ENCODE results near the gene ACOXL. TPM values are rescaled to one million over a fixed set of nuclear protein-coding genes. Genes with fewer than 3 reads are reported as not detected.
A peak's percentile ranks its signal among the peaks of the same experiment; 100 is the strongest.

Gene ACOXL
- total and polyA plus RNA-seq, 2 experiments from 2014 or later, result not detected

GRCh38 chr2:110848519-110849030, 116.2 kb downstream of the ACOXL start:
- no peaks in the 10 kb centered on the region for H3F3A ChIP-seq (ENCODE audit: insufficient read depth)
- TF ChIP-seq EZH2phosphoT487 (IDR thresholded peaks at IDR 0.05; ENCODE audit: insufficient read depth, low read depth) (no peak), EZH2 (IDR thresholded peaks at IDR 0.05; ENCODE audit: insufficient read depth, poor library complexity, severe bottlenecking) (no peak)
- no peak overlapping the region for H3K4me2 ChIP-seq (ENCODE audit: unreplicated experiment)
- no peak overlapping the region for H3K9ac ChIP-seq
- peaks cover 30% of the 10 kb centered on the region for H3K27me3 ChIP-seq (replicated peaks; ENCODE audit: insufficient read depth)
- no peak overlapping the region for H2AFZ ChIP-seq
- in situ Hi-C loops (cut with MboI), result no loop called here
- DNase-seq, result no peak
- H3K36me3 ChIP-seq (ENCODE audit: low read depth), result no peaks in the 10 kb centered on the region
- no peak overlapping the region for H3K4me3 ChIP-seq
- H4K20me1 ChIP-seq (ENCODE audit: insufficient read depth), result no peaks in the 10 kb centered on the region
- WGBS, 2 experiments (ENCODE audit: low coverage in 1 of 2, low lambda C conversion rate in 2 of 2, missing lambda C conversion rate in 2 of 2), result 69 to 70% methylated on average over 13 of the region's 13 CpGs
- no peaks in the 10 kb centered on the region for H3K9me2 ChIP-seq (ENCODE audit: insufficient read depth)
- no peaks in the 10 kb centered on the region for H3K79me2 ChIP-seq (ENCODE audit: insufficient read depth)
- no peak overlapping the region for H3K27ac ChIP-seq
- H3K4me1 ChIP-seq (ENCODE audit: insufficient read depth), result no peaks in the 10 kb centered on the region
- no peaks in the 10 kb centered on the region for H3K9me3 ChIP-seq (ENCODE audit: low read depth)

GRCh38 chr2:110851531-110851930, 119.2 kb downstream of the ACOXL start:
- 58 to 59% methylated on average over 13 of the region's 13 CpGs for WGBS, 2 experiments (ENCODE audit: low coverage in 1 of 2, low lambda C conversion rate in 2 of 2, missing lambda C conversion rate in 2 of 2)
- in situ Hi-C loops (cut with MboI), result no loop called here
- H3K9ac ChIP-seq, result no peak overlapping the region
- no peaks in the 10 kb centered on the region for H3K9me3 ChIP-seq (ENCODE audit: low read depth)
- no peak for DNase-seq
- no peaks in the 10 kb centered on the region for H4K20me1 ChIP-seq (ENCODE audit: insufficient read depth)
- H3K79me2 ChIP-seq (ENCODE audit: insufficient read depth), result no peaks in the 10 kb centered on the region
- H3K36me3 ChIP-seq (ENCODE audit: low read depth), result no peaks in the 10 kb centered on the region
- H3F3A ChIP-seq (ENCODE audit: insufficient read depth), result no peaks in the 10 kb centered on the region
- H3K4me2 ChIP-seq (ENCODE audit: unreplicated experiment), result no peak overlapping the region
- H3K27me3 ChIP-seq (replicated peaks; ENCODE audit: insufficient read depth), result peaks cover 33% of the 10 kb centered on the region
- no peak for TF ChIP-seq EZH2 (IDR thresholded peaks at IDR 0.05; ENCODE audit: insufficient read depth, poor library complexity, severe bottlenecking)
- no peak for TF ChIP-seq EZH2phosphoT487 (IDR thresholded peaks at IDR 0.05; ENCODE audit: insufficient read depth, low read depth)
- no peak overlapping the region for H3K27ac ChIP-seq
- no peaks in the 10 kb centered on the region for H3K9me2 ChIP-seq (ENCODE audit: insufficient read depth)
- no peak overlapping the region for H3K4me3 ChIP-seq
- H2AFZ ChIP-seq, result no peak overlapping the region
- H3K4me1 ChIP-seq (ENCODE audit: insufficient read depth), result no peaks in the 10 kb centered on the region

- no peaks in the 10 kb centered on the region for H4K20me1 ChIP-seq (ENCODE audit: insufficient read depth)
- H3F3A ChIP-seq (ENCODE audit: insufficient read depth), result no peaks in the 10 kb centered on the region
- no peaks in the 10 kb centered on the region for H3K4me1 ChIP-seq (ENCODE audit: insufficient read depth)
- WGBS, 2 experiments (ENCODE audit: low coverage in 1 of 2, low lambda C conversion rate in 2 of 2, missing lambda C conversion rate in 2 of 2), result 52 to 58% methylated on average over 11 of the region's 11 CpGs
- no peak overlapping the region for H3K27ac ChIP-seq
- TF ChIP-seq EZH2phosphoT487 (IDR thresholded peaks at IDR 0.05; ENCODE audit: insufficient read depth, low read depth) (no peak), EZH2 (IDR thresholded peaks at IDR 0.05; ENCODE audit: insufficient read depth, poor library complexity, severe bottlenecking) (no peak)
- no peak overlapping the region for H3K9ac ChIP-seq
- no peak for DNase-seq
- H3K79me2 ChIP-seq (ENCODE audit: insufficient read depth), result no peaks in the 10 kb centered on the region
- peaks cover 37% of the 10 kb centered on the region for H3K27me3 ChIP-seq (replicated peaks; ENCODE audit: insufficient read depth)
- in situ Hi-C loops (cut with MboI), result no loop called here
- H3K4me3 ChIP-seq, result no peak overlapping the region
- no peaks in the 10 kb centered on the region for H3K9me2 ChIP-seq (ENCODE audit: insufficient read depth)
- no peak overlapping the region for H2AFZ ChIP-seq
- no peaks in the 10 kb centered on the region for H3K36me3 ChIP-seq (ENCODE audit: low read depth)
- H3K9me3 ChIP-seq (ENCODE audit: low read depth), result no peaks in the 10 kb centered on the region
- H3K4me2 ChIP-seq (ENCODE audit: unreplicated experiment), result no peak overlapping the region
Measured at GRCh38 chr2:110852051-110852450, 119.7 kb downstream of the ACOXL start.

GRCh38 chr2:110852541-110853263, 120.3 kb downstream of the ACOXL start:
- peak; percentile 9 for DNase-seq
- WGBS, 2 experiments (ENCODE audit: low coverage in 1 of 2, low lambda C conversion rate in 2 of 2, missing lambda C conversion rate in 2 of 2), result 62 to 70% methylated on average over 7 to 8 of the region's 8 CpGs
- Histone ChIP-seq H3K79me2 (ENCODE audit: insufficient read depth) (no peaks in the 10 kb centered on the region), H3K4me2 (ENCODE audit: unreplicated experiment) (no peak overlapping the region), H2AFZ (no peak overlapping the region), H3K9ac (no peak overlapping the region), H3K4me3 (no peak overlapping the region), H3K9me3 (ENCODE audit: low read depth) (no peaks in the 10 kb centered on the region), H3K36me3 (ENCODE audit: low read depth) (no peaks in the 10 kb centered on the region), H3K9me2 (ENCODE audit: insufficient read depth) (no peaks in the 10 kb centered on the region), H4K20me1 (ENCODE audit: insufficient read depth) (no peaks in the 10 kb centered on the region), H3K4me1 (ENCODE audit: insufficient read depth) (no peaks in the 10 kb centered on the region), H3K27ac (no peak overlapping the region), H3K27me3 (replicated peaks; ENCODE audit: insufficient read depth) (peaks cover 36% of the 10 kb centered on the region), H3F3A (ENCODE audit: insufficient read depth) (no peaks in the 10 kb centered on the region)
- in situ Hi-C loops (cut with MboI), result no loop called here
- no peak for TF ChIP-seq EZH2phosphoT487 (IDR thresholded peaks at IDR 0.05; ENCODE audit: insufficient read depth, low read depth)
